Activated CD8-positive, alpha-beta memory T cell treated with anti-CD3 and anti-CD28 coated beads, Interleukin-2, amount 50 U/mL, for 48 hours (primary cell): Measurements from ENCODE around the gene RIMBP2.

Experiments
- DNase-seq: peaks from one replicate; pipeline ENCODE4 v3.0.0-alpha.2; 2020

The RIMBP2 gene

DNA sequence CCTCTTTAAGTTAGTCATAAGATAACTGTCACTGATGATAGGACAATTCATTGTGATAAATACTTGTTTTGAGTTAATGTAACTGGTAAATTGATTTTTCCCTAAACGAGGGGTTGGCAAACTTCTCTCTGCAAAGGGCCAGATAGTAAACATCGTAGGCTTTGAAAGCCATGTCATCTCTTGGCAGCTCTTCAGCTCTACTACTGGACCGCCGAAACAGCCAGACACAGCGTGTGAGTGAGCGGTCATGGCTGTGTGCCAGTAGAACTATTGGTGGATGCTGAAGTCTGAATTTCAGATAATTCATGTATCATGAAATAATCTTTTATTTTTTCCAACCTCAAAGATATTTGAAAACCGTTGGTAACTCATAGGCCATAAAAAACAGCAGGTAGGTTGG lies 368.5 kb downstream of the RIMBP2 start:
- DNase-seq, result no peak
